Astrocyte of the hippocampus (primary cell): ENCODE measurements around the gene HOATZ.

ENCODE experiments used
- DNase-seq: peaks from one replicate; pipeline ENCODE4 v3.0.0; 2011; ENCODE audit warnings: low read depth, low spot score

Gene HOATZ

GRCh38 chr11:111575740-111576139, 61.2 kb downstream of the HOATZ start:
- no peak for DNase-seq

- no peak for DNase-seq
These were observed 63.2 kb downstream of the HOATZ start for GRCh38 chr11:111577821-111578220.

- DNase-seq = no peak
These were observed 66.8 kb downstream of the HOATZ start for GRCh38 chr11:111581341-111581740.

GRCh38 chr11:111582163-111582562, 67.6 kb downstream of the HOATZ start:
- no peak for DNase-seq

- DNase-seq = no peak
These were observed 68.3 kb downstream of the HOATZ start for GRCh38 chr11:111582881-111583280.

GRCh38 chr11:111585371-111585770, 70.8 kb downstream of the HOATZ start:
- peak; percentile 53 for DNase-seq

- peak; percentile 66 for DNase-seq
These were observed 71.8 kb downstream of the HOATZ start for GRCh38 chr11:111586388-111586831.
